Caco-2 (cell line): ENCODE results near the gene ZBTB48. TPM values are rescaled to one million over a fixed set of nuclear protein-coding genes. Genes with fewer than 3 reads are reported as not detected.

Source experiments
- BruUV-seq: library from RNA; stranded (reverse); fragments of 400-500 nt; replicated peaks from 2 replicates; lab custom pipeline; 2021; lab: Mats Ljungman, UMichigan
- CTCF ChIA-PET: fragments of 300-600 bp; sonication (Branson Sonifier 250); formaldehyde crosslinking; loops from one replicate; lab custom pipeline; 2022; ENCODE audit warnings: antibody characterized with exemption; lab: Charles Lee
- POLR2A ChIA-PET: fragments of 300-600 bp; sonication (Branson Sonifier 250); formaldehyde crosslinking; loops from one replicate; lab custom pipeline; 2022; ENCODE audit warnings: antibody characterized with exemption; lab: Charles Lee
- DNase-seq, 2 experiments: peaks; one replicate each; pipeline versions ENCODE4 v3.0.0 to v3.0.0-alpha.2; 2020 to 2022
- H3K27me3 ChIP-seq: replicated peaks from 2 replicates; pipeline ENCODE4 v1.6.0; 2011; ENCODE audit warnings: low read length; ENCODE audit not compliant: control insufficient read depth, insufficient read depth
- H3K36me3 ChIP-seq: 2 replicates; pipeline ENCODE4 v1.5.1; 2011; ENCODE audit warnings: low read length; ENCODE audit not compliant: control insufficient read depth, insufficient read depth
- H3K4me1 ChIP-seq: fragments of 250-450 bp; sonication (Bioruptor Pico); 2 replicates; pipeline ENCODE4 v1.5.1; 2020; ENCODE audit warnings: mild to moderate bottlenecking
- H3K4me3 ChIP-seq: 2 replicates; pipeline ENCODE4 v1.5.1; 2011; ENCODE audit warnings: low read depth, mild to moderate bottlenecking, control low read depth, low read length
- H3K9me3 ChIP-seq: fragments of 250-450 bp; sonication (Bioruptor Pico); 2 replicates; pipeline ENCODE4 v1.5.1; 2020; ENCODE audit warnings: mild to moderate bottlenecking, moderate library complexity
- H3K27ac Mint-ChIP-seq: one replicate; pipeline ENCODE4 v1.8.0; 2022; ENCODE audit warnings: mixed read lengths; ENCODE audit not compliant: unreplicated experiment
- H3K27me3 Mint-ChIP-seq: one replicate; pipeline ENCODE4 v1.8.0; 2022; ENCODE audit warnings: mixed read lengths; ENCODE audit not compliant: insufficient read depth, unreplicated experiment
- H3K36me3 Mint-ChIP-seq: one replicate; pipeline ENCODE4 v1.8.0; 2022; ENCODE audit warnings: mild to moderate bottlenecking, mixed read lengths; ENCODE audit not compliant: insufficient read depth, unreplicated experiment
- H3K4me1 Mint-ChIP-seq: one replicate; pipeline ENCODE4 v1.8.0; 2022; ENCODE audit warnings: low read depth, mixed read lengths; ENCODE audit not compliant: unreplicated experiment
- H3K4me3 Mint-ChIP-seq: one replicate; pipeline ENCODE4 v1.8.0; 2022; ENCODE audit warnings: mild to moderate bottlenecking, moderate library complexity, mixed read lengths; ENCODE audit not compliant: unreplicated experiment
- H3K9me3 Mint-ChIP-seq: one replicate; pipeline ENCODE4 v1.8.0; 2022; ENCODE audit warnings: mixed read lengths; ENCODE audit not compliant: unreplicated experiment
- CTCF ChIP-seq, 2 experiments: fragments of 200-600 bp in 1 of 2; IDR thresholded peaks; 1 replicate in 1 of 2; 2 replicates in 1 of 2; pipeline versions ENCODE4 v1.5.1 to v1.8.0; 2011 to 2022; ENCODE audit warnings: antibody characterized with exemption in 1 of 2, control low read depth in 1 of 2, inconsistent platforms in 1 of 2, low read depth in 1 of 2, low read length in 1 of 2, mild to moderate bottlenecking in 1 of 2, moderate library complexity in 1 of 2; ENCODE audit not compliant: insufficient read depth in 1 of 2, severe bottlenecking in 1 of 2, unreplicated experiment in 1 of 2
- intact Hi-C: fragments of 100-400 bp; cut with micrococcal nuclease; formaldehyde crosslinking; loops from one replicate; pipeline ENCODE4 v1.10.0; 2022; ENCODE audit not compliant: unreplicated experiment
- total RNA-seq: library from RNA; stranded (reverse); gene quantifications from 2 replicates; pipeline ENCODE4 v1.2.3, GENCODE V29; 2022

Gene ZBTB48
- total RNA-seq, 1 experiment from 2014 or later: 22.5 TPM

DNA sequence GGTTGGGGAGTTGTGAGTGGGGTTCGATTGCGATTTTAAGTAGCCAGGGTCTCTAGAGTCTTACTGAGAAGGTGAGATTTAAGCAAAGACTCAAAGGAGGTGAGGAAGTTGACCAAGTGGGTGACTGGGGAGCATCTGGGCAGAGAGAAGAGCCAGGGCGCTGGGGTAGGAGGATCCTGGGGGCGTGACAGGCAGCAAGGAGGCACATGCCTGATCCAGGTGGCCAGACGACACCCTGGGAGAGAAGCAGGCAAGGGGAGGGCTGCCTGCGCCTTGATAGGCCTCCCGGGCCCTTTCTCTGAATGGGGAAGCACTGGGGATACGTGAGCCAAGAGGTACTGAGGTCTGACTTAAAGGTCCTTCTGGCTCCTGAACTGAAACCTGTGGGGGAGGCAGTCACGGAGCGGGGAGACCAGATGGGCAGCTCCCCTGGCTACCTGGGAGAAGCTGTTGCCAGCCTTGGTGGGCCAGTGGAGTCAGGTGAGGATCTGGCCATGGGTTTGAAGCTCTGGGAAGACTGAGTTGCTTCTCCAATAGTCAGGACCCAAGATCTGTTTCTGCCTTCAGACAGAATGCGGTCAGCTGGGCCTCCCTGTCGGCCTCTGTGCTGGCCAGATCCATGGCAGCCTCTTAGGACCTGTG, 5.4 kb downstream of the ZBTB48 start:
- Mint-ChIP-seq H3K4me1 (no peaks in the 10 kb centered on the region), H3K27me3 (no peaks in the 10 kb centered on the region), H3K9me3 (no peaks in the 10 kb centered on the region), H3K36me3 (peaks cover 17% of the 10 kb centered on the region), H3K4me3 (no peak overlapping the region), H3K27ac (no peak overlapping the region)
- no peak for DNase-seq
- H3K4me1 ChIP-seq: peaks cover 23% of the 10 kb centered on the region
- H3K36me3 ChIP-seq: peaks cover 2% of the 10 kb centered on the region; the same call in 1 of the 2 replicates
- no peak overlapping the region for H3K4me3 ChIP-seq
- intact Hi-C loops: no loop called here
- CTCF ChIA-PET: no interaction called here
- POLR2A ChIA-PET: no interaction called here
- H3K9me3 ChIP-seq: no peaks in the 10 kb centered on the region
- no peak for TF ChIP-seq CTCF (IDR thresholded peaks at IDR 0.05; ENCODE audit: insufficient read depth in 1 of 2, low read depth in 1 of 2, low read length in 1 of 2, severe bottlenecking in 1 of 2, unreplicated experiment in 1 of 2)
- BruUV-seq: no TSS peak
- H3K27me3 ChIP-seq: no peaks in the 10 kb centered on the region

DNA sequence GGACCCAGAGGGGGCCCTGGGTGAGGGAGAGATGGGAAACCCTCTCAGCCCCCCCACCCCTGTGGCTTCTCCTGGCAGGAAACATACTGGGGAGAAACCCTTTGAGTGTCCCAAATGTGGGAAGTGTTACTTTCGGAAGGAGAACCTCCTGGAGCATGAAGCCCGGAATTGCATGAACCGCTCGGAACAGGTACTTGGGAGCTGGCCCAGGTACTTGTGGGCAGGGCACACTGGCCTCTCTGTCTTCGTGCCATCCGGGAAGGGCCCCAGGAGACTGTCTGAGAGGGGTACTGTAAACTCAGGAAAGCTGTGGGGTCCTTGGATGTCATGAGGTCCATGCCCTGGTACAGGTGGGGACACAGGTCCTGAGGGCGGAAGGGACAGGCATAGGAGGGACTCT, 6.0 kb downstream of the ZBTB48 start:
- H3K27me3 Mint-ChIP-seq: no peaks in the 10 kb centered on the region
- H3K4me1 Mint-ChIP-seq: no peaks in the 10 kb centered on the region
- Histone ChIP-seq H3K9me3 (no peaks in the 10 kb centered on the region), H3K36me3 (peaks cover 2% of the 10 kb centered on the region; the same call in 1 of the 2 replicates), H3K4me1 (peaks cover 19% of the 10 kb centered on the region), H3K27me3 (no peaks in the 10 kb centered on the region), H3K4me3 (no peak overlapping the region)
- no peak for DNase-seq
- H3K36me3 Mint-ChIP-seq: peaks cover 14% of the 10 kb centered on the region
- intact Hi-C loops: no loop called here
- CTCF ChIA-PET: no interaction called here
- POLR2A ChIA-PET: no interaction called here
- H3K4me3 Mint-ChIP-seq: no peak overlapping the region
- H3K9me3 Mint-ChIP-seq: no peaks in the 10 kb centered on the region
- no TSS peak for BruUV-seq
- H3K27ac Mint-ChIP-seq: no peak overlapping the region
- no peak for TF ChIP-seq CTCF (IDR thresholded peaks at IDR 0.05; ENCODE audit: insufficient read depth in 1 of 2, low read depth in 1 of 2, low read length in 1 of 2, severe bottlenecking in 1 of 2, unreplicated experiment in 1 of 2)

GRCh38 chr1:6586404-6586816, 6.6 kb downstream of the ZBTB48 start:
- no TSS peak for BruUV-seq
- H3K4me3 Mint-ChIP-seq: no peak overlapping the region
- no peaks in the 10 kb centered on the region for H3K9me3 ChIP-seq
- peaks cover 14% of the 10 kb centered on the region for H3K36me3 Mint-ChIP-seq
- ChIA-PET CTCF (interaction anchor here (0.7 kb wide), 1 partner anchor 240 kb away, joined by 10 read pairs; no protein-coding TSS in a partner anchor), POLR2A (no interaction called here)
- no peaks in the 10 kb centered on the region for H3K27me3 Mint-ChIP-seq
- no peak for TF ChIP-seq CTCF (IDR thresholded peaks at IDR 0.05; ENCODE audit: insufficient read depth in 1 of 2, low read depth in 1 of 2, low read length in 1 of 2, severe bottlenecking in 1 of 2, unreplicated experiment in 1 of 2)
- DNase-seq: no peak
- H3K9me3 Mint-ChIP-seq: no peaks in the 10 kb centered on the region
- peaks cover 2% of the 10 kb centered on the region; the same call in 1 of the 2 replicates for H3K36me3 ChIP-seq
- intact Hi-C loops: no loop called here
- H3K4me1 ChIP-seq: peaks cover 16% of the 10 kb centered on the region
- H3K27ac Mint-ChIP-seq: no peak overlapping the region
- no peaks in the 10 kb centered on the region for H3K27me3 ChIP-seq
- no peak overlapping the region for H3K4me3 ChIP-seq
- no peaks in the 10 kb centered on the region for H3K4me1 Mint-ChIP-seq
